Right renal cortex interstitium (tissue), 3 donors: ENCODE measurements around the gene DNAJC7. TPM values are rescaled to one million over a fixed set of nuclear protein-coding genes. Genes with fewer than 3 reads are reported as not detected.
"Not testable (repeated sequence)": the region's sequence is repeated elsewhere in the genome, so short reads cannot be mapped to it uniquely, and the experiment has no call there.

Source experiments
- DNase-seq, 3 donors: peaks; one replicate each; pipeline ENCODE4 v3.0.0-alpha.2; 2013; ENCODE audit warnings: low read depth in 3 of 3, low spot score in 2 of 3
- polyA plus RNA-seq, 3 donors: library from polyadenylated mRNA; unstranded; fragments of 120-200 nt; gene quantifications; one replicate each; pipeline ENCODE4 v1.2.1, GENCODE V29; 2013; ENCODE audit not compliant: insufficient read length in 3 of 3

Gene DNAJC7
- polyA plus RNA-seq, 3 donors: 150 to 173 (median 163) TPM

DNA sequence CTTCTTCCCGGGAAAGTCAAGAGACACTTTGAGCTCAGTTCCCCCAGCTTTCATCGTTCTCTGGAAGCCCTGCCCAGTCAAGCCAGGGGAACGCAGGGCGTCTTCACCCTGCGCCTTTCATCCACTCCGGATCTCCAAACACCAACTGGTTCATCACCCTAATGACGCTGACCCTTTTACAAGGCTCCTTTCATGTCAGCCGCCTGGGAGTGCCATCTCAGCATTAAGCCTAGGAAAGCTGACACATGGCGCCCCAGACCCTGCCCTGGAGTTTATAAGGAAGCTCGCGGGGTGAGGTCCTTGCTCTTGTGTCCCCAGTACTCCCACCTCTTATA is 594 bp upstream of the DNAJC7 start:
- no peak for DNase-seq

GRCh38 chr17:42016411-42016831 is 818 bp downstream of the DNAJC7 start:
- no peak for DNase-seq

GRCh38 chr17:42013740-42014139 is 3.5 kb downstream of the DNAJC7 start:
- DNase-seq: not testable (repeated sequence)

DNA sequence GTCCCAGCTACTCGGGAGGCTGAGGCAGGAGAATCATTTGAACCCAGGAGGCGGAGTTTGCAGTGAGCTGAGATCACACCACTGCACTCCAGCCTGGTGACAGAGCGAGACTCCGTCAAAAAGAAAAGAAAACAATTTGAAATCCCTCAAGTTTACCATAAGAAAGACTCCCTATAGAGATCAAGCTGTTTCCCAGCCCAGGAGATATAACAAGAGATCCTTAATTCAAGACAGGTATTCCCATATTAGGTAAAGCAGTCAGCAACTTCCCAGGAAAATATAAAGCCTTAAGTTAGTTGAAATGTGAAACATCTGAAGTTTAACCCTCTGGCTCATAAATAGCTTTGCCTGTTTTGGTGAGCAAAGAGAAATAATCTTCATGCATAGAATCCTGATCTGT is 4.9 kb downstream of the DNAJC7 start:
- DNase-seq: not testable (repeated sequence)

DNA sequence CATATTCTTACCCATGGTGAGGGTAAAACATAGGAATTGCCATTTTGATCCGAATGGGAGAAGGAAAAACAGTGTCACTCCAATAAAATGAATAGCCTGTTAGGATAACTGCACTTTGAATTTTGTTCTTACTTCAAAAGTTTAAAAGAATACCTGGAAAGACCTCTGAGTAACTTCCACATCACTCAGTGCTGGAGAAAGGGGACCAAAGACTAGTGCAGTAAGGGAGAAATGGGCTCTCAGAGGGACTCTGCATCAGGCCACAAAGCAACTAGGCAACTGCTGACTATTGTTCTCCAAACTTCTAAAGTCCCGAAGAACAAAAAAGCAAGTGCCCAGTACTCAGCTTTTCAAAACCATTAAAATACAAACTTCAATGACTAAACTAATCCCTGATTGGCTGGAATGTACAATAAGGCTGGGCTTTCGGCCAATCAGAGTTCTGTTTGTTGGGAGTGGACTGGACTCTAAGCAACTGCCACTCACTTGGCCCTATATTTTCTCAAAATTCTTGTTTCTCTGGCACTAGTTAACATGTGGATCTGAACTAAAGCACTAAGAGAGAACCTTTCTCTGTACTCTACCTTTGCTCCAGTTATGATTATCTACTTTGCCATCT is 6.2 kb downstream of the DNAJC7 start:
- no peak for DNase-seq

GRCh38 chr17:42010266-42010680 is 7.0 kb downstream of the DNAJC7 start:
- DNase-seq: not testable (repeated sequence)

DNA sequence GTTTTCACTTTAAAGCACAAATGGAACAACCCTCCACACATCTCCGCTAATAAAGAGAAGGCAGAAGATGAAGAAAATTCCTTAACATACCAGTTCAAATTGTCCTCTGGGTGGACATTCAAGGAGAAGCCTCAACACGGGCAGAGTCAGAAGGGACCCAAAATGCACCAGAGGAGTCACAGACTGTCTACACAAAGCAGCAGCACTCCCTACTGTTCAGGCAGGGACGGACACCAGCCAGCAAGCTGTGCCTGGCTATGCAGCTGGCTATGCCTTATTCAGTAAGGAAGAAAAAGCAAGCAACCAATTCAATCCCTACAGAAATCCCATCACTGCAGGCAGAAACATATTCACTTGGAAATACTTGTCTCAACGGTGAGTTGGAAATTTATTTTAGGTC is 8.1 kb downstream of the DNAJC7 start:
- no peak for DNase-seq

GRCh38 chr17:42005166-42005565 is 12.1 kb downstream of the DNAJC7 start:
- no peak for DNase-seq

GRCh38 chr17:42002792-42003301 is 14.4 kb downstream of the DNAJC7 start:
- no peak for DNase-seq

DNA sequence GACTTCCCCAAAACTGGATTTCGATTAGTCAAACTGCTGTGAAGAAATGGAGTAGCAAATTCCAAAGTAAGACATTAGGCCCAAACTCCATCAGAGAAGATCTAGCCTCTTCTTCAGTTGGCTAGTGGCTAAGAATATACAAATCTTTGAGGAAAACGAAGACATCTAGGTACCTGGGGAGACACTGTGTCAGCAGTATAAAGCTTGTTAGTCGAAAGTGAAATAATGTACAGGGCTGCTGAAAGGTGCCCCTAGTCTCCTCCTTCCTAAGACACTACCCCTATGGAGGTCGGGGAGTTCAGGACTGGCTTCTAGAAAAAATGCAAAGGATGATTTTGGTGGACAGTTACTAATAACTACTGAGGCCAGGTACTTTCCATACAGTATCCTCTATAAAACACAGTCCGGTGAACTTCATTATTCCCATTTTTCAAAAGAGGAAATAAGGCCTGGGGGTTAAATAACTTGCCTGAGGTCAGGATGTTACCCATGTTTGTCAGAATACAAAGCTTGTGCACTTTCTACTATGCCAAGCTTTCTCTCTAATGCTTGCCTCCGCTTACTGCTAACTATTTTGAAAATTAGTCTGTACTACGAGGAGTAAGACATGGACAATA is 15.0 kb downstream of the DNAJC7 start:
- DNase-seq: no peak

GRCh38 chr17:42001729-42002128 is 15.5 kb downstream of the DNAJC7 start:
- no peak for DNase-seq

GRCh38 chr17:42000413-42001133 is 16.7 kb downstream of the DNAJC7 start:
- no peak for DNase-seq

GRCh38 chr17:41998497-41998896 is 18.7 kb downstream of the DNAJC7 start:
- DNase-seq: no peak

DNA sequence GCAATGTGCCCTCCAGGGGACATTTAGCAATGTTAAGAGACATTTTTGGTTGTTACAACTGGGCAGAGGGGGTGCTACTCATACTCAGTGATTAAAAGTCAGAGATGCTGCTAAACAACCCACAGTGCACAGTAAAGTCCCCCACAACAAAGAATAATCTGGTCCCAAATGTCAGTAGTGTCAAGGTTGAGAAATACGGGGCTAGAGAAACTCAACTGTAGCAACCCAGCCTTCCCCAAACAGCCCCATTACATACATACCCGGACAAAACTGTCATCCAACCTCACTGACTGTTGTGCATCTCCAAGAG is 20.4 kb downstream of the DNAJC7 start:
- no peak for DNase-seq

DNA sequence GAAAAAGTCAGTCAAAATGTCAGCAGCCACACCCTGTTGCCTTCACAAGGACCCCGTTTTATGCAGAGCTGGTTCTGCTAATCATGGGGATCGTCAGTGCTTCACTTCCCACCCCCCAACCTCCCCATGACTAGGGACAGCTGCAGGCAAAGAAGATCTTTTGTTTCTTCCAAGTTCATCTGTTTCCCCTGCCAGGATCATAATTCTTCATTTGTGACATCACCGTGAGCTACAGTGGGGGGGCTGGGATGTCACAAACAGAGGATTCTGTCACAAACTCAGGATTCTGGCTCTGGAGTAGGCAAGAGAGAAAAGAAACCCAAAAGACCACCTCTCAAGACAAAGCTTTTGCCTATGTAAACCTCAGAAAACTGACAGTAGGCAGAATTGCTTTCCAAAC is 24.7 kb downstream of the DNAJC7 start:
- DNase-seq: no peak

- no peak for DNase-seq
Observed at GRCh38 chr17:41989702-41990419, 27.4 kb downstream of the DNAJC7 start.

DNA sequence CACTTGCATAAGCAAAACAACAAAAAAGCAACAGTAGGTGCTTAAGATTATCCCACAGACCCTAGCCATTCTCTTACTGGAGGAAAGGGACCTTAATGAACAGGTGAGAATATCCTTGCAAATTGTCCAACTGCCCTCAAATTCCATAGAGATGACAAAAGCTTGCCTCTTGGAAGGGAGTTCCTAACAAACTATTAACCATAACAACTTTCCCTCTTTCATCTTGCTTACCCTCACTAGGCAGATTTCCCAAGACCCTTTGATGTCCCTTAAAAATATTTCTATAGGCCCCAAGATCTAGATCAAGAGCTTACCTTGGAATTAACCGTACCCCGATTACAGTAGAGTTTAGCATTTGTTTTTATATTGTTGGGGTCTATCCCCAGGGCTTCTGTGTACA is 28.8 kb downstream of the DNAJC7 start:
- no peak for DNase-seq

GRCh38 chr17:41987642-41988041 is 29.6 kb downstream of the DNAJC7 start:
- no peak for DNase-seq

DNA sequence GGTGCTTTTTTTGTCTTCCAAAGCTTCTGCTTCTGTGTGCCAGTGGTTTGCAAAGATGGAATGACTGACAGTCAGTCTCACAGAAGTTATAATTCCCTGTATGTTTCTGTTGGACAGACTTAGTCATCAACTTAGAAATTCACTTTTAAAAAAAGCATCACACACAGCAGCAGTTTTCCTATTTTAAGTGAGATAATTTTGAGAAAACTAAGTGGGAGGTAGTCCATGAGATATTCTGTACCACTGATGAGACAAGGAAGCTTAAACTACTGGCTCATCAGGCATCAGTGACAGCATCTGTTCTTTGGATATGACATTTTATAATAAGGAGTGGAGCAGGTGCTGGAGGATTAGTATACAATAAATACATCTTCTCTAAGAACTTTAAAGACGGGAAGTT is 30.6 kb downstream of the DNAJC7 start:
- no peak for DNase-seq

- no peak for DNase-seq
Observed at GRCh38 chr17:41985919-41986318, 31.3 kb downstream of the DNAJC7 start.

- DNase-seq: no peak
Observed at GRCh38 chr17:41984454-41984853, 32.8 kb downstream of the DNAJC7 start.
